AG09309 (cell line): ENCODE data around the gene CDK14.

Experiments
- DNase-seq: peaks from one replicate; pipeline ENCODE4 v3.0.0-alpha.2; 2010; ENCODE audit warnings: low read depth
- H3K4me3 ChIP-seq: 2 replicates; pipeline ENCODE4 v1.5.1; 2011; ENCODE audit warnings: mild to moderate bottlenecking, low read depth, low read length, moderate library complexity; ENCODE audit not compliant: control insufficient read depth
- TF ChIP-seq, protein P1 (sequence below): IDR thresholded peaks from 2 replicates; pipeline ENCODE4 v1.5.1; 2011; ENCODE audit warnings: mild to moderate bottlenecking, low read depth, low read length, inconsistent platforms; ENCODE audit not compliant: insufficient read depth, control insufficient read depth; ENCODE audit errors: missing control alignments

The CDK14 gene

GRCh38 chr7:90879924-90880323 lies 283.8 kb downstream of the CDK14 start:
- H3K4me3 ChIP-seq: no peak overlapping the region
- TF ChIP-seq, protein P1, sequence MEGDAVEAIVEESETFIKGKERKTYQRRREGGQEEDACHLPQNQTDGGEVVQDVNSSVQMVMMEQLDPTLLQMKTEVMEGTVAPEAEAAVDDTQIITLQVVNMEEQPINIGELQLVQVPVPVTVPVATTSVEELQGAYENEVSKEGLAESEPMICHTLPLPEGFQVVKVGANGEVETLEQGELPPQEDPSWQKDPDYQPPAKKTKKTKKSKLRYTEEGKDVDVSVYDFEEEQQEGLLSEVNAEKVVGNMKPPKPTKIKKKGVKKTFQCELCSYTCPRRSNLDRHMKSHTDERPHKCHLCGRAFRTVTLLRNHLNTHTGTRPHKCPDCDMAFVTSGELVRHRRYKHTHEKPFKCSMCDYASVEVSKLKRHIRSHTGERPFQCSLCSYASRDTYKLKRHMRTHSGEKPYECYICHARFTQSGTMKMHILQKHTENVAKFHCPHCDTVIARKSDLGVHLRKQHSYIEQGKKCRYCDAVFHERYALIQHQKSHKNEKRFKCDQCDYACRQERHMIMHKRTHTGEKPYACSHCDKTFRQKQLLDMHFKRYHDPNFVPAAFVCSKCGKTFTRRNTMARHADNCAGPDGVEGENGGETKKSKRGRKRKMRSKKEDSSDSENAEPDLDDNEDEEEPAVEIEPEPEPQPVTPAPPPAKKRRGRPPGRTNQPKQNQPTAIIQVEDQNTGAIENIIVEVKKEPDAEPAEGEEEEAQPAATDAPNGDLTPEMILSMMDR: no peak

GRCh38 chr7:90886416-90886815 lies 290.3 kb downstream of the CDK14 start:
- TF ChIP-seq, protein P1: no peak
- no peak for DNase-seq
- H3K4me3 ChIP-seq: no peak overlapping the region

More at GRCh38 chr7:90879924-90880323, 283.8 kb downstream of the CDK14 start:
- no peak for DNase-seq

- TF ChIP-seq, protein P1: no peak
- no peak overlapping the region for H3K4me3 ChIP-seq
- DNase-seq: no peak
These were observed 293.1 kb downstream of the CDK14 start for GRCh38 chr7:90889210-90889609.

DNA sequence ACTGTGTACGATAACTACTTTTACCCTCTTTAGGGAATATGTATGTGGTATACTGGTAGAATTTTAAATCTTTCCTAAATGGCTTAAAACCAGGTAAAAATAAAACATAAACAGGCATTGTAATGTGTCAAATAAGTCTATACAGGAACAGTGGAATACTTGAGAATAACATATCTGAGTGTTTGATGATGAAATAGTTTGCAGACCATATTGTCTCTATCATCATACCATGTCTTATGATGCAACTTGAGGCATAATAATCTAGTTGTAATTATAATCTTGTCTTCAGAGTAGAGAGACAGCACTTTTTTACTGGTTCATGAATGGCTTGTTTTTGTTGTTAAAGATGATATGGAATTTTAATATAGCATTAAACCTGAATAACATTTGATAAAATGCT lies 293.5 kb downstream of the CDK14 start:
- no peak for DNase-seq
- no peak overlapping the region for H3K4me3 ChIP-seq
- TF ChIP-seq, protein P1: no peak

GRCh38 chr7:90891529-90891928 lies 295.4 kb downstream of the CDK14 start:
- TF ChIP-seq, protein P1: no peak
- H3K4me3 ChIP-seq: no peak overlapping the region
- no peak for DNase-seq

DNA sequence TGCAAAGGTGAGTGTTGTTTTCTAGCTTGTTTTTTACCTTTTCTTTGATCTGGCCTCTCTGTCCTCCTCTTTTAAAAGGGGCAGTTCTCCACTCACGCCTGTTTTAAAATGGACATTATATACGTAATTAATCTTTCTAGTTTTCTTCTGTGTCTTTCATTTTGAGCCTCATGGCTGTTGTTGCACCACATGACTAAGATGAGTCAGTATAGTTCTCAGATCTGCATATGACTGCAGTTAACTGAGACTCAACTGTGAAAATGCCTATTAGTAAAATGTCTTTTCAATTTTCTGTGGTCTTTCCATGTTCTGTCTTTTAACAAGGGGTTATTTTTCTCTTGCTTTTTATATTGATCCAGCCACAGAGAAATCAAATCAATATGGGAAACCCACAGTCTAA lies 296.1 kb downstream of the CDK14 start:
- no peak for DNase-seq
- TF ChIP-seq, protein P1: no peak

DNA sequence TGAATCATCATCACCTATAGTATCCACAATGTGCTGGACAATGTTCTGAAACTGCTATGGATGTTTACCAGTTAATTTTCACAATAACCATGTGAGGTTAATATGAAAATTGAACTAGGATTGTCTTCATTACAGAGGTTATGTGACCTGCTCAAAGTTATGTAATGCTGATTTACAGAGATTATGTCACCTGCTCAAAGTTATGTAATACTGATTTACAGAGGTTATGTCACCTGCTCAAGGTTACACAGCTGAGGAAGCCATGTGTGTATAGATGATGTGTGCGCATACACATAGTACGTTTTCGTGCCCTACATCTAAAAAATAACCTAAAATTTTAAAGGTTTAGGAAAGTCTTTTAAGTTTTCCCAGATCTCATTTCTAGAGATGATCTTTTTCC lies 298.0 kb downstream of the CDK14 start:
- TF ChIP-seq, protein P1: no peak
- DNase-seq: no peak

More for the DNA sequence above, 296.1 kb downstream of the CDK14 start:
- no peak overlapping the region for H3K4me3 ChIP-seq

More for the DNA sequence above, 298.0 kb downstream of the CDK14 start:
- H3K4me3 ChIP-seq: no peak overlapping the region
